Glomerular endothelial cell (primary cell): ENCODE data around the gene WDR48. TPM values are rescaled to one million over a fixed set of nuclear protein-coding genes. Genes with fewer than 3 reads are reported as not detected.

Source experiments
- DNase-seq: peaks from one replicate; pipeline ENCODE4 v3.0.0-alpha.2; 2011; ENCODE audit warnings: low read depth, low spot score; ENCODE audit errors: extremely low read depth
- total RNA-seq: library from RNA; depleted of rRNA; stranded (reverse); fragments of >200 nt; gene quantifications from 2 replicates; pipeline ENCODE4 v1.2.3, GENCODE V29; 2015

WDR48 gene
- total RNA-seq, 1 donor from 2014 or later, result 25.0 TPM

- DNase-seq, result no peak
Observed at GRCh38 chr3:39062180-39062579, 10.4 kb downstream of the WDR48 start.

GRCh38 chr3:39063143-39063542, 11.3 kb downstream of the WDR48 start:
- no peak for DNase-seq

- no peak for DNase-seq
Observed at GRCh38 chr3:39064646-39065045, 12.8 kb downstream of the WDR48 start.

GRCh38 chr3:39065197-39065596, 13.4 kb downstream of the WDR48 start:
- no peak for DNase-seq

GRCh38 chr3:39067286-39067685, 15.5 kb downstream of the WDR48 start:
- DNase-seq, result no peak

GRCh38 chr3:39068556-39068955, 16.7 kb downstream of the WDR48 start:
- DNase-seq, result no peak

- no peak for DNase-seq
Observed at GRCh38 chr3:39075910-39076309, 24.1 kb downstream of the WDR48 start.

GRCh38 chr3:39079530-39079929, 27.7 kb downstream of the WDR48 start:
- no peak for DNase-seq

- DNase-seq, result no peak
Observed at GRCh38 chr3:39080026-39080425, 28.2 kb downstream of the WDR48 start.

- DNase-seq, result no peak
Observed at GRCh38 chr3:39082666-39083313, 31.0 kb downstream of the WDR48 start.

GRCh38 chr3:39086144-39086543, 34.3 kb downstream of the WDR48 start:
- DNase-seq, result no peak

- no peak for DNase-seq
Observed at GRCh38 chr3:39088456-39088855, 36.6 kb downstream of the WDR48 start.

- DNase-seq, result no peak
Observed at GRCh38 chr3:39088889-39089288, 37.1 kb downstream of the WDR48 start.

GRCh38 chr3:39090922-39091321, 39.1 kb downstream of the WDR48 start:
- DNase-seq, result no peak

GRCh38 chr3:39094851-39095677, 43.2 kb downstream of the WDR48 start:
- no peak for DNase-seq

- no peak for DNase-seq
Observed at GRCh38 chr3:39095778-39096177, 44.0 kb downstream of the WDR48 start.

GRCh38 chr3:39096775-39097174, 45.0 kb downstream of the WDR48 start:
- no peak for DNase-seq

- no peak for DNase-seq
Observed at GRCh38 chr3:39097716-39098472, 46.1 kb downstream of the WDR48 start.

- DNase-seq, result no peak
Observed at GRCh38 chr3:39098473-39099000, 46.7 kb downstream of the WDR48 start.

GRCh38 chr3:39099242-39099641, 47.4 kb downstream of the WDR48 start:
- DNase-seq, result no peak

- no peak for DNase-seq
Observed at GRCh38 chr3:39099738-39100499, 48.1 kb downstream of the WDR48 start.
